Endothelial cell (in vitro differentiated cells): ENCODE data around the gene SPAAR. TPM values are rescaled to one million over a fixed set of nuclear protein-coding genes. Genes with fewer than 3 reads are reported as not detected.
A peak's percentile ranks its signal among the peaks of the same experiment; 100 is the strongest.

Source experiments
- DNase-seq: peaks from one replicate; pipeline ENCODE4 v3.0.0; 2021; ENCODE audit warnings: low spot score
- H3K27ac Mint-ChIP-seq: one replicate; pipeline ENCODE4 v1.8.0; 2021; ENCODE audit warnings: mixed read lengths, inconsistent platforms; ENCODE audit not compliant: unreplicated experiment
- H3K27me3 Mint-ChIP-seq: one replicate; pipeline ENCODE4 v1.8.0; 2021; ENCODE audit warnings: mild to moderate bottlenecking, moderate library complexity, mixed read lengths, inconsistent platforms; ENCODE audit not compliant: unreplicated experiment
- H3K36me3 Mint-ChIP-seq: one replicate; pipeline ENCODE4 v1.8.0; 2021; ENCODE audit warnings: mild to moderate bottlenecking, low read depth, mixed read lengths, inconsistent platforms; ENCODE audit not compliant: unreplicated experiment
- H3K4me1 Mint-ChIP-seq: one replicate; pipeline ENCODE4 v1.8.0; 2021; ENCODE audit warnings: mild to moderate bottlenecking, mixed read lengths, inconsistent platforms; ENCODE audit not compliant: unreplicated experiment
- H3K4me3 Mint-ChIP-seq: one replicate; pipeline ENCODE4 v1.8.0; 2021; ENCODE audit warnings: mild to moderate bottlenecking, mixed read lengths, inconsistent platforms; ENCODE audit not compliant: unreplicated experiment
- H3K9me3 Mint-ChIP-seq: one replicate; pipeline ENCODE4 v1.8.0; 2021; ENCODE audit warnings: mixed read lengths, inconsistent platforms; ENCODE audit not compliant: unreplicated experiment
- CTCF ChIP-seq: fragments of 200-600 bp; sonication (generic); IDR thresholded peaks from one replicate; pipeline ENCODE4 v1.5.0; 2021; ENCODE audit warnings: antibody characterized with exemption; ENCODE audit not compliant: unreplicated experiment
- total RNA-seq: library from RNA; stranded (reverse); fragmentation: NEBNext Ultra II Directional; extraction: Animal tissue kit (Norgen Biotek cat#: 25700); gene quantifications from one replicate; pipeline ENCODE4 v1.2.1, GENCODE V29; 2021; ENCODE audit not compliant: unreplicated experiment

SPAAR gene
- total RNA-seq, 1 donor from 2014 or later, result 32.0 TPM

- DNase-seq, result no peak
- no peaks in the 10 kb centered on the region for H3K9me3 Mint-ChIP-seq
- peaks cover 38% of the 10 kb centered on the region for H3K4me1 Mint-ChIP-seq
- no peak overlapping the region for H3K4me3 Mint-ChIP-seq
- H3K36me3 Mint-ChIP-seq, result no peaks in the 10 kb centered on the region
- H3K27me3 Mint-ChIP-seq, result peaks cover 1% of the 10 kb centered on the region
- H3K27ac Mint-ChIP-seq, result no peak overlapping the region
- TF ChIP-seq CTCF, result no peak
Measured at GRCh38 chr9:35923598-35923926, 14.3 kb downstream of the SPAAR start.

- H3K4me3 Mint-ChIP-seq, result no peak overlapping the region
- H3K27me3 Mint-ChIP-seq, result peaks cover 3% of the 10 kb centered on the region
- no peaks in the 10 kb centered on the region for H3K9me3 Mint-ChIP-seq
- no peaks in the 10 kb centered on the region for H3K36me3 Mint-ChIP-seq
- H3K27ac Mint-ChIP-seq, result peak overlapping the region; percentile 3
- peaks cover 38% of the 10 kb centered on the region for H3K4me1 Mint-ChIP-seq
- DNase-seq, result no peak
- no peak for TF ChIP-seq CTCF
Measured at GRCh38 chr9:35923927-35924763, 14.9 kb downstream of the SPAAR start.

GRCh38 chr9:35928591-35929452, 19.5 kb downstream of the SPAAR start:
- peak; percentile 24 for DNase-seq
- peaks cover 4% of the 10 kb centered on the region for H3K36me3 Mint-ChIP-seq
- no peaks in the 10 kb centered on the region for H3K9me3 Mint-ChIP-seq
- H3K4me3 Mint-ChIP-seq, result no peak overlapping the region
- H3K27me3 Mint-ChIP-seq, result peaks cover 1% of the 10 kb centered on the region
- H3K4me1 Mint-ChIP-seq, result peaks cover 32% of the 10 kb centered on the region
- no peak for TF ChIP-seq CTCF
- H3K27ac Mint-ChIP-seq, result peak overlapping the region; percentile 94

GRCh38 chr9:35929453-35929718, 20.1 kb downstream of the SPAAR start:
- Mint-ChIP-seq H3K4me3 (no peak overlapping the region), H3K27ac (peak overlapping the region; percentile 94), H3K27me3 (peaks cover 1% of the 10 kb centered on the region), H3K9me3 (no peaks in the 10 kb centered on the region), H3K36me3 (peaks cover 4% of the 10 kb centered on the region), H3K4me1 (peaks cover 30% of the 10 kb centered on the region)
- TF ChIP-seq CTCF, result no peak
- no peak for DNase-seq

GRCh38 chr9:35930521-35930920, 21.2 kb downstream of the SPAAR start:
- Mint-ChIP-seq H3K27ac (no peak overlapping the region), H3K4me3 (no peak overlapping the region), H3K36me3 (peaks cover 4% of the 10 kb centered on the region), H3K9me3 (no peaks in the 10 kb centered on the region), H3K27me3 (peaks cover 1% of the 10 kb centered on the region), H3K4me1 (peaks cover 30% of the 10 kb centered on the region)
- TF ChIP-seq CTCF, result no peak
- no peak for DNase-seq
